DMS79 treated with DMSO at 0.1 percent for 48 hours (cell line): ENCODE measurements around the gene SF3A2.
A peak's percentile ranks its signal among the peaks of the same experiment; 100 is the strongest.

ENCODE experiments used
- DNase-seq: peaks from one replicate; lab custom pipeline; 2025; lab: John Stamatoyannopoulos, UW

The SF3A2 gene

DNA sequence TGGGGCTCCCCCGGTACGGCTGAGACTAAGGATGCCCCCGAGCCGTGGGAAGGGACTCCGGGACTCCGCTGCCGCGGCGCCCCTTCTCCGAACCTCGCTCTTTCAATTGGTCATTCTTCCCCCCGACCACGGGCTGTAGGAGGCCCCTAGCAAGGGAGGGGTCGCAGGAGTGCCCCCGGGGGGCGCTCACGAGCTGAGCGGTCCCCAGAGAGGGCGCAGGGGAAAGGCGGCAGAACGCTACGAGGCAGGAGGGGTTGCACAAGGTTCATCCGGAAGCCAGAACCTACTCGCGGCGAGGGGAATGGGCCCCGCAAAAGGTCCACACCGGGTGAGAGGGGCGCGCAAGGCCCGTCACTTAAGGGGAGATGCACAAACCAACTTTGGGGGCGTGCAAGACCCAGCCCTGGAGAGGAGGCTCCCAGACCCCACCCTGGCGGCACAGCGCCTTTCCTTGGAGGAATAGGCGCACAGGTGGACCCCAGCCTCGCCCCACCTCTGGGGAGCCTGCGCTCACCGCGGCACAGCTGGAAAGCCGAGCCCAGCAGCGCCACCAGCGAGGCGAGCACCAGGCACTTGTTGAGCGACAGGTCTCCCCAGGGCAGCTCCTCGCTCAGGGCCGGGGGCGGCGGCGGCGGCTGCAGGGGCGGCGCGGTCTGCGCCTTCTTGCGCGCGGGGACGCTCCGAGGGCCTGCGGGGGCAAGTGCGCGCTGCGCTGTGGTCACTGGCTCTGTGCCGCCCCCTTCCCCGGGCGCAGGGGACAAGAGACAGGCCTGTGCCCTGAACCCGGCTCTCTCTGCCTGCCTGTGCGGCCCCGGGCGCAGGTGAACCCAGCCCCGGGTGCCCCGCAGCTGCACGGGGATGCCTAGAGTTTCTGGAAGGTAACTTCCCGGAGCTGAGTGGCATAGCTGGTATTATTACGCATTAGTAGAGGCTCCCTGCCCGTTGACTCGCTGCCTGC is 16.8 kb downstream of the SF3A2 start:
- DNase-seq, result peak; percentile 21

DNA sequence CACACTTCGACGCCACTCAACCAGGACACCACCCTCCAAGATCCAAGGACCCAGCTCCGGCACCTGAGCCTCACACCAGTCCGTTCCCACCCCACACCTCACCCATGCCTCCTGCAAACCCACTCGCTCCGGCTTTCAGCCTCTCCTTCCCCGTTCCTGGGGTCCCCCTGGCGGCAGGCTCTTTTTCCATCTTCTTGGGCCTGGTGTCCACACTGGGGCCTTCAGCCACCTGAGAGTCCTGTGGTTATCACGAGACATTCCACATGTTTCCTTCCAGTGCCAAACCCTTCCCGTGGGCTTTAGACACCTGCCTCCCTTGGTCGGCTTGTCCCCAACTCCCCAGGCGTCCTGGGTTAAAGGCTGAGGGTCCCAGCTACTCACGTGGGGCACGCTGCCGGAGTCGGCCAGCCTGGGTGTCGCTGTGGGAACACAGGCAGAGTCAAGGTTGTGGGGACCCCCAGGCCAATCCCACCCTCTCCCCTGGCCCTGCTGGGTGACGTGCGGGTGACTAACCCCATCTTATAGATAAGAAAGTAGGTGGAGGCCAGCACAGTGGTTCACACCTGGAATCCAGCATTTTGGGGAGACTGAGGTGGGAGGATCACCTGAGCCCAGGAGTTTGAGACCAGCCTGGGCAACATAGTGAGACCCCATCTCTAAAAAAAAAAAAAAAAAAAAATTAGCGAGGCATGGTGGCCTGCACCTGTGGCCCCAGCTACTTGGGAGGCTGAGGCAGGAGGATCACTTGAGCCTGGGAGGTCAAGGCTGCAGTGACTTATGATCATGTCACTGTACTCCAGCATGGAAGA is 17.6 kb downstream of the SF3A2 start:
- no peak for DNase-seq

DNA sequence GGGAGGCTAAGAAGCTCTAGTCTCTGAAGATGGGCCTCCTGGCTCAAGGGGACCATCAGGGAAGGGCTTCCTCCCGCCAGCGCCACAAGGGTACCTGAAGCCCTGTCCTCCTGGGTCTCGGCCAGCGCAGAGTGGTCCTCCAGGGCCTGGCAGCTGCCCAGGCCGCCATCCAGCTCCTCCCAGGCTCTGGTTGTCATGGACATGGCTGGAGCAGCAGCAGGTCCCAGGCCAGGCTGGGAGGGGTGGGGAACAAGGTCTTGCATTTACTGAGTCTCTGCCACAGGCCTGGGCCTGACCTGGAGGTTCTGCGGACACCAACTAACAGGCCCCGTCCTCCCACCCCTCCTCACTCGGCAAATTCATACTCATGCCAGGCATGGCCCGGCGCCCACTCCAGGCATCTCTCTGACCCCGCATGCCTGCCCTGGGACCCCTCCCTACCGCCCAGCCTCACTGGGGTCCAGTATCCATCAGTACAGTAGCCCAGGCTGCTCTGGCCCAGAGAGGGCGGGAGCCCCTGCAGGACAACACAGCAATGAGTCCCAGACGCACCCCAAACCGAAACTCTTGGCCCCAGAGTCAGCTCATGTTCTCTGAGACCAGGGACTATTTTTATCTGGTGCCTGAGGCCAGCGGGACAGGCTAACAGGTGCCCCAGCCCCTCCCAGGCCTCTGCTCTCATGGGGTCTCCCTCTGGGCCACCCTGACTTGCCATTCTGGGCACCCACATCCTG is 18.7 kb downstream of the SF3A2 start:
- DNase-seq, result peak; percentile 29

DNA sequence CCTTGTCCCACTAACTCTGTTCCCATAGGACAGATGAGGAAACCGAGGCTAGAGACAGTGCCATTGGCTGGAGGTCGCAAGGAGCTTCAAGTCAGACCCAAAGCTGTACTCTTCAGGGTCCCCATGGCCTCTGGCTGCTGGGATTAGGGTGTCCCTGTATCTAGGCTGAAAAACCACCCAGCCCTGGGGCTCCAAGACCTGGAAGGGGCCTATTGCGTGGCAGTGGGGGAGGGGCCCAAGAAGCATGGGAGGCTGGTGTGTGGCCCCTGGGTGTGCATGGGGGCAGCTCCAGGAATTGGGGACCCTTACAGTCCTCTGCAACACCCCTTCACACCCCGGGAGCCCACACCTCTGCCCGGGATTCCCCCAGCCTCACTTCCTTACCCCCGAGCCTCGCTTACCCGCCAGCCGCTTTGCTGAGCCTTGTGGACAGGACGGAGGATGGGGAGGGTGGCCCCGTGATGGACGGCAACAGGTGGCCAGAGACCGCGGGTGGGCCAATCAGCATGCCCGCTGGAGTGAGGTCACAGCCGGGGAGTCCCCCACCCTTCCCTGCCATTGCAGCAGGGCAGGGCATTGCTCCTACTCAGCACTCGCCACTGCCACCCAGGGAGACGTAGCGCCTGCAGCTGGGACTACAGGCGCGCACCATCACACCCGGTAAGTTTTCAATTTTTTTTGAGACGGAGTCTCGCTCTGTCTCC is 19.5 kb downstream of the SF3A2 start, which contains the start of gene JSRP1:
Gene JSRP1, minus strand, starts transcription at position 436 of the 704 bp plus-strand sequence. CDS start 1,103 bp downstream, outside the sequence.
- DNase-seq, result no peak

DNA sequence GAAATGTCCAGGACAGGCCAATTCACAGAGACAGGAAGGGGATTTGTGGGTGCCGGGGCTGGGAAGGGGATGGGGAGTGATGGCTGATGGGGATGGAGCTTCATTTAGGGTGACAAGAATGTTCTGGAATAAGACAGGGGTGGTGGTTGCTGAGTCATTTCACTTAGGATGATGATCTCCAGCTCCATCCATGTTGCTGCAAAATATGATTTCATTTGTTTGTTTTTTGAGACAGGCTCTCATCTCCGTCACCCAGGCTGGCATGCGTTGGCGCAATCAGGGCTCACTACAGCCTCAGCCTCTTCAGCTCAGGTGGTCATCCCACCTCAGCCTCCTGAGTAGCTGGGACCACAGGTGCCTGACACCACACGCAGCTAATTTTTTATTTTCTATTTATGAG is 22.7 kb downstream of the SF3A2 start:
- DNase-seq, result no peak

DNA sequence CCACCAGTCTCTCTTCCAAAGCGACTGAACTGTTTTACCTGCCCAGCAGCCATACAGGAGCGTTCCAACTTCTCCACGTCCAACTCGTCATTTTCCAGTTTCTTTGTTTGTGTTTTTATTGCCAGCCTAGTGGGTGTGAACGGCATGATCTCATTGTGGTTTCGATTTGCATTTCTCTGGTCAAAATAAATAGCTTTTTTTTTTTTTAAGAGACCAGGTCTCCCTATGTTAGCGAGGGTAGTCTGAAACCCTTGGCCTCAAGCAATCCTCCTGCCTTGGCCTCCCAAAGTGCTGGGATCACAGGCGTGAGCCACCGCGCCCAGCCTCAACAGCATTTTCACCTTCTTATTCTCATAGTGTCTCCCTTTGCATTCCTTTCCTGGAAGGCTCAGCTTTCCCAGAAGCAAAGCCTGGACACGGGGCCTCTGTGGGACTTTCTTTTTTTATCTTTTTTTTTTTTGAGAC is 23.7 kb downstream of the SF3A2 start:
- no peak for DNase-seq

DNA sequence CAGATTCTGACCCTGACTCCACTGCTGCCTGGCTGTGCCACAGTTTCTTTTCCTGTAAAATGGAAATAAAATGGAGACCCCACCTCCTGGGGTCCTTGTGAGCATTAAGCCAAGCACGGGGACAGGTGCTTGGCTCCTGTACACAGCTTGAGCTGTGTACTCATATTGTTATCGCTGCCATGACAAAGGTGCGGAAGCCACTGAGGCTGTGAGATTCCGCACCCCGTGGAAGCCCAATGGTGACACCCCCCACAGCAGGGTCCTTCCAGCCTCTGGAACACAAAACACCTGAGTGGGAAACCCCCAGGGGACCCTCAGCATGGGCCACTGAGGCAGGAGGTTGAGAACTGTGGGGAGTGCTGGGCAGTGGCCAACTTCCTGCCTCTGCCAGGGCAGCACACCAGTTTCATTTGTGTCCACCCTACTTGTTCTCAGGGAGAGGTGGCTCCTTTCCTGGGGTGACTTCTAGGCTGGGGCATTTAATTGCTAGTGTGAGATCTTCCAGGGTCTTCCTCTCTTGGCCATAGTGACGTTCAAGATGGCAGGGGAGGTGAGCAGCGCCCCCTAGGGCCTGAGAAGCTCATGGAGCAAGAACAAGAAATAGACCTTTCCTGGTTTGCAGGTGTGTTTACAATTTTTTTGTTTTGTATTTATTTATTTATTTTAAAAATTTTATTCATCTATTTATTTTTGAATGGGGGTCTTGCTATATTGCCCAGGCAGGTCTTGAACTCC is 25.0 kb downstream of the SF3A2 start:
- no peak for DNase-seq

DNA sequence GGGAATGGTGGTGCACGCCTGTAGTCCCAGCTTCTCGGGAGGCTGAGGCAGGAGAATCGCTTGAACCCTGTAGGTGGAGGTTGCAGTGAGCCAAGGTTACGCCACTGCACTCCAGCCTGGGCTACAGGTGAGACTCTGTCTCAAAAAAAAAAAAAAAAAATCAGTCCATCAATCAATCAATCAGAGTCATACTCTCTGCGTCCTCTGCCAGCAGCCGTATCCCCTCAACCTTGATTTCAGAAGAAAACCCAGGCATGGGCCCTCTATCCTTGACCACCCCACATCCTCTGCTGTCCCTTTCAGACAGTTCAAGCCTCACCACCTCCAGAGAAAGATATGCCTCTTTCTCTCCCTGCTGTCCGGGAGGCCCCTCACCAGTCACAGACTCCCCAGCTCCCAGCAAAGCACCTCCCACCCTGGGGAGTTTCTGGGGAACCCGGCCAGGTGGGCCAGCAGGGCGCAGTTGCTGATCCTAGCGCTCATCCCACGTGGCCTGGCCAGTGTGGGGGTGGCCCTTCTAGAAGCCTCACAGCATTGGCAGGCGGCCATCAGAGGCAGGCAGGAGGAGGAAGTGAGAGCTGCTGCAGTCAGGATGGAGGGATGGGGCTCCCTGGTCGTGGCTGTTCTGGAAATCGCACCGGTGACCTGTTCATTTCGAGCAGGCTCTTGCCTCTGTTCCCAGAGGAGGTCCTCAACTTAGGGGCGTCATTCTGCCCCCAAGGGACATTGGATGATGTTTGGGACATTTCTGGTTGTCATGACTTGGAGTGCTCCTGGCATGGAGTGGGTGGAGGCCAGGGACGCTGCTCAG is 29.8 kb downstream of the SF3A2 start:
- peak; percentile 72 for DNase-seq

DNA sequence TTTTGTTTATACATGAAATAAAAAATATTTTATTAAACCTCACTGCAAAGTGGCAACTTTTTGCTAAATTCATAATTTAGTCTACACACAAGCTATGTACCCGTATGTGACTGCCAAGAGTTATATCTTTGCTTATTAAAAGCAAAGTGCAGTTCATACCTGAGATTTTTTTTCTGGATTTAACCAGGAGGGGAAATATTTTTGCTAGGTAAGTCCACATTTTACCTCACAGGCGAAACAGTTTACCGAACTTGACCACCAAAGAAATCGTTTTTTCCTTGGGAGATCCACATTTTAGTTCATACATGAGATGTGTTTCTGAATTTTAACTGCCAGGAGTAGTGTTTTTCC is 31.8 kb downstream of the SF3A2 start:
- no peak for DNase-seq

DNA sequence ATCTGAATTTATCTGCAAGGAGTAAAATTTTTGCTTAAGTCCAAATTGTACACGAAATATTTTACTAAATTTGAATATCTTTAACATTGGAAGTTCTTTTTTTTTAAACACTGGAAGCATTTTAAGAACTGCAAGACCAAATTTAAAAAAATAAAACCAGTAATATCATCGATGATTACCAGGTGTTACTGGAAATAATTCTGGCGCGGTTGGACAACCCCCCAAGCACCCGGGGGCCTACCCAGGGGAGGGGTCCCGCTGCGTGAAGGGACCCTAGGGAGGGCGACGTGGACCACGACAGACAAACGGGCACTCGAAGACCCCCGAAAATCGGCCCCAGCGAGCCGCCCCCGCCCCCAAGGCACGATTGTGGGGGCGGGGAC is 32.2 kb downstream of the SF3A2 start:
- no peak for DNase-seq

DNA sequence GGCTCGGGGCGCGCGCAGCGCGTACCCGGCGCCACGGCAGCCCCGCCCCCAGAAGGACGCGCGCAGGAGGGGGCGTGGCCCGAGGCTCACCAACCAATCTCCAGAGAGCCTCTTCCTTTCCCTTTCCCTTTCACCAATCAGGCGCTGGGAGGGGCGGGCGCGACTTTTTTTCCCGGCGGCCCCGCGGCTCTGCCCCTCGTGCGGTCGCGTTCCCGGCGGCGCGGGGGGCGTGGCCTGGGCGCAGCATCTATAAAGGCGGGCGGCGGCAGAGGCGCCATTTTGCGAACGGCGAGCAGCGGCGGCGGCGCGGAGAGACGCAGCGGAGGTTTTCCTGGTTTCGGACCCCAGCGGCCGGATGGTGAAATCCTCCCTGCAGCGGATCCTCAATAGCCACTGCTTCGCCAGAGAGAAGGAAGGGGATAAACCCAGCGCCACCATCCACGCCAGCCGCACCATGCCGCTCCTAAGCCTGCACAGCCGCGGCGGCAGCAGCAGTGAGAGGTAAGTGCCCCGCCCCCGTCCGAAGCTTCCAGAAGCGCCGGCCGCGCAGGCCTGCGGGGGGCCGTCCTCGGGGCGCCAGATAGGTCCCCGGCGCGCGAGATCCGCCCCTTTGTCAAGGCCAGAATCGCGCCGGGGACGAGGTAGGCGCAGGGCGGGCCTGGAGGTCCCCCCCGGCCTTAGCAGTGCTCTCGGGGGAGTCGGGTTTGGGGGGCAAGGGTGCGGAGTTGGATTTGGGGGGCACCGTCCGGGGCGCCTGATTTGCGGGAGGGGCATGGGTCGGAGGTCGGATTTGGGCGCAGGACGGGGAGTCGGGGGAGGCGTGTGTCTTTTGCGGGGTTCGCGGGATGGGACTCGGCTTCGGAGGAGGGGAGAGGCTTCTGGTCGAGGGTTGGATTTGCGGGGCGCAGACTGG is 32.9 kb downstream of the SF3A2 start:
- DNase-seq, result peak; percentile 90

DNA sequence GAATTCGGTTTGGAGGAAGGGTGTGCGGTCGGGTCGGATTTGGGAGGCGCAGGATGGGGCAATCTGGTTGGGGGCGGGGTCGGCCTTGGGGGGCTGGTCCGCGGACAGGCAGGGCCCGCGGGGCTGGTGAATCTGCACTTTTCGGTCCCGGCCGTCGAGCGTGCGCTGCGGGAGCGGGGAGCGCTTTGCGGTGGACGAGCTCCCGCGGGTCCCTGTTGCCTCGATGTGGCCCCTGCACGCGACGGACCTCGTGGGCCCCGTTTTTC is 33.5 kb downstream of the SF3A2 start:
- no peak for DNase-seq

DNA sequence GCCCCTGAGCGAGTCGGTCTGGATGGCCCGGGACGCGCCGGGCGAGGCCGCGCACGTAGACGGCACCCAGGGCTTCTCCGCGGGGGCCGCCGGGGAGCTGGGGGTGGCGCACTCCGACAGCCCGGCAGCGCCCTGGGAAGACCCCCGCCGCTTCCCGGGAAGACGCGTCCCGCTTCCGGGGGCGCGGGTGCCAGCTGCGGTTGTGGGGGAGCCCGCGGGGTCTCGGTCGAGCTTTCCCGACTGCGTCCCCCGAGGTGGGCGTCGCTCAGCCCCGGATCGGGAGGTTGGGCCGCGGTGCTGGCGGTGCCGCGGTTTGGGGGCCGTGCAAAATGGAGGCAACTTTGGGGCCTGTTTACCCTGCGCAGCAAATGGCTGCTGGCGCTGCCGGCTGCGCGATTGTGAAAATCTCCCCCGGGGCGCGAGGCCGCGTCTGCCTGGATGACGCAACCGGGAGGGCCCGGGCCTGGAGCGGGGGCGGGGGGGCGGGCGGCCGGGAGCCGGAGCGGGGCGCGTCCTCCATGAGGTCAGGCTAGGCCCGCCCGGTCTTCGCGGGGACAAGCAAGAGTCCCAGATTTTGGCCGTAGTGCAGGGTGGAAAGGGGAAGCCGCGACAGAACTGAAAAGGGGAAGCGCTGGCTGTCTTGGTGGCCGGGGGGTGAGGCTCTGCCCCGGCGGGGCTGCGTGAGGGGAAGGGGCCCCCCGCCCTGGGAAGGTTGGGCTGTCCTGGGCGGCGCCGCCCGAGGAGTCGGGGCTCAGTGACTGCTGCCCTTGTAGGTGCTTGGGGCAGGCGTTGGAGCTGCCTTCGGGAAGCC is 34.0 kb downstream of the SF3A2 start:
- DNase-seq, result peak; percentile 8

DNA sequence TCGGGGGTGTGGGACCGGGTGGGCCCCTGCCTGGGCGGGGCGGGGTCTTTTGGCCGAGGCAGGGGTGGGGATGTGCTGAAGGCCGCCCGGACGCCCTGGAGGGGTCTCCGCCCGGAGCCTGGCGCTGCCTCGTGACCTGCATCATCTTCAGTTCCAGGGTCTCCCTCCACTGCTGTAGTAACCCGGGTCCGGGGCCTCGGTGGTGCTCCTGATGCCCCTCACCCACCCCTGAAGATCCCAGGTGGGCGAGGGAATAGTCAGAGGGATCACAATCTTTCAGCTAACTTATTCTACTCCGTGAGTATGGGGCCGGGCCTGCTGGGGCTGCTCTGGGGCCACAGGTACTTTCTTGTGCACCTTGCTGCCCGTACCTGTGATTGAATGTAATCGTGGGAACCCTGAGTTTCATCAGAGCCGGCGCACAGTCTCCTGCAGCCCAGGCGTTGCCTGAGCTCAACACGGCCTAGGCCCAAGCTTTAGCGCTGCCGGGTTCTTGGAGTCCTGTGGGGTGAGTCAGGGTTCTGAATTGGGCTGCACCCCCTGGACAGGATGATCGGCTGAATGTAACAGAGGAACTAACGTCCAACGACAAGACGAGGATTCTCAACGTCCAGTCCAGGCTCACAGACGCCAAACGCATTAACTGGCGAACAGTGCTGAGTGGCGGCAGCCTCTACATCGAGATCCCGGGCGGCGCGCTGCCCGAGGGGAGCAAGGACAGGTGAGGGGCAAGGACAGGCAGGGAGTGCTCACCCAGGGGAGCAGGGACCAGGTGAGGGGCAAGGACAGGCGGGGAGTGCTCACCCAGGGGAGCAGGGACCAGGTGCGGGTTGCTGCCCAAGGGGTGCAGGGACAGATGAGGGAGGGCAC is 34.8 kb downstream of the SF3A2 start:
- peak; percentile 23 for DNase-seq

DNA sequence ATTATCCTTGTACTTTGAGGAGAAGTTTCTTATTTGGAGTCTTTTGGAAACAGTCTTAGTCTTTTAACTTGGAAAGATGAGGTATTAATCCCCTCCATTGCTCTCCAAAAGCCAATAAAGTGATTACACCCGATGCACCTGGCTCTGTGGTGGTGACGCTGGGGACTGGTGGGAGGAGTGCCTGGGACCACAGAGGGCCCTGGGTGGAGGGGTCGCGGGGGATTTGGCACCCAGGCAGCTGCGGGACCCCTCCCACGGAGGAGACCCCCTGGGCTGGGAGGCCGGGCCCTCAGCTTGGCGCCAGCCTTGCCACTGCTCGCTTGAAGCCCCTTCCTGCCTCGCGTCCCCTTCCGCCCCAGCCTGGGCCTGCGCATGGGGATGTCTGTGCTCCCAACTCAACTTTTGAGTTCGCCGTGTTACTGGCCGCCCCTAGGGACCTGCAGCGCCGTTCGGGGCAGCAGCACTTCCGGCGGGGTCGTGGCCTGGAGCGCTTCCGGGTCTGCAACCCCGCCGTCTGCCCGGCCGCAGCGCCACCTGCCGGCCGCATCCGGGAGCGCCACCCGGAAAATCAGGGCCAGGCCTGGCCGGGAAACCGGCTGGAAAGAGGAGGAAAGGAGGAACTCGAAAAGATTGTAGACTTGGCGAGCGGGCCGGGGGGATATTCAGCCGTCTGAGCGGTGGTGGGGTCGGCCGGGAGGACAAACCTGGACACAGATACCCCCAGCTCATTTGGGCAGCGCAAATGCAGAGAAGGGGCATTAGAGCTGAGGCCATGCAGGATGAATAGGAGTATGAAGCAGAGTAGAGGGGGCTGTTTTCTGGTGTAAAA is 36.9 kb downstream of the SF3A2 start:
- no peak for DNase-seq

DNA sequence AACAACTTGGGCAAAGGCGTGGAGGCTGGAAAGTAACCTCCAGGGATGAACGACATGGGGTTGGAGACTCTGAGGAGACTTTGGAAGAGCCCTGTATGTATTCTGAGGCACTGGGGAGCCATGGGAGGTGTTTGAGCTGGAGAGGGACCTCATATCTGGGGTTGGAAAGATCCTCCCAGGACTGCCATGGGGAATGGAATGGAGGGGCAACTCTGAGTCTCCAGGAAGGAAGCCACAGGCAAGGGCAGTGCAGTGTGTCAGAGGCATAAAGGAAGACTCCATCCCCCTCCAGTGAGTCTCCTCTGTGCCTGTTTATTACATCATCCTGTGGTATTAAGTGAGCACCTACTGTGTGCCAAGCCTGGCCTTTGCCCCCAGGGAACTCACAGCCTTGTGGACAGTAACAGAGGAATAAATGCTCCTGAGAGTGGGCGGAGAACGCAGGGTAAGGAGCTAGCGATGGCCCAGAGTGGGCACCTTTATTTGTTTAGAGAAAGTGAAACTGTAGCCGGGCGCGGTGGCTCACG is 37.6 kb downstream of the SF3A2 start:
- no peak for DNase-seq
